ENCODE measurements around the gene CHAD.

CHAD gene

DNA sequence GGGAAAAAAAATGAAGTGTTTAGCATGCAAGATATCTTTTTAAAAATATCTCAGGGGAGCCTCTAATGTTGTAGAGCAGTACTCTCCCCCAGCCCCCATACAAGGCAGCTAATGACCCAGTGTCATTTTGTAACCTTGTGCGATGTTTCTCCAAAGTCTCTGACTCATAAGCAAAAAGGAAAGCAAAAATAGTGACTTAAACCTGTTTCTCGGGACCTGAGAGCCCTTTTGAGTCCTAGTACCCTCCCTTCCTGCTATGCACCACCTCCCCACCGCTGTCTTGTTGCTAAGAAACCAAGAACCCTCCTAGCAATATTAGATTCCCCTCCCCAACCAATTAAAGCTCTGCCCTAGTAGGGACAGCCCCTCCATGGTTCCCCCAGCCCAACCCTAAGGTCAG lies 42.4 kb upstream of the CHAD start:
- TF ChIP-seq CTCF (IDR thresholded peaks at IDR 0.05; ENCODE audit: insufficient read depth, low read length, poor library complexity, severe bottlenecking) (no peak), EZH2phosphoT487 (conservative IDR thresholded peaks at IDR 0.05; ENCODE audit: low read length) (no peak)
- H3K9me3 ChIP-seq (ENCODE audit: insufficient read depth, low read length), result no peaks in the 10 kb centered on the region
- no peak overlapping the region for H3K4me2 ChIP-seq (ENCODE audit: low read depth, low read length, poor library complexity, severe bottlenecking)

DNA sequence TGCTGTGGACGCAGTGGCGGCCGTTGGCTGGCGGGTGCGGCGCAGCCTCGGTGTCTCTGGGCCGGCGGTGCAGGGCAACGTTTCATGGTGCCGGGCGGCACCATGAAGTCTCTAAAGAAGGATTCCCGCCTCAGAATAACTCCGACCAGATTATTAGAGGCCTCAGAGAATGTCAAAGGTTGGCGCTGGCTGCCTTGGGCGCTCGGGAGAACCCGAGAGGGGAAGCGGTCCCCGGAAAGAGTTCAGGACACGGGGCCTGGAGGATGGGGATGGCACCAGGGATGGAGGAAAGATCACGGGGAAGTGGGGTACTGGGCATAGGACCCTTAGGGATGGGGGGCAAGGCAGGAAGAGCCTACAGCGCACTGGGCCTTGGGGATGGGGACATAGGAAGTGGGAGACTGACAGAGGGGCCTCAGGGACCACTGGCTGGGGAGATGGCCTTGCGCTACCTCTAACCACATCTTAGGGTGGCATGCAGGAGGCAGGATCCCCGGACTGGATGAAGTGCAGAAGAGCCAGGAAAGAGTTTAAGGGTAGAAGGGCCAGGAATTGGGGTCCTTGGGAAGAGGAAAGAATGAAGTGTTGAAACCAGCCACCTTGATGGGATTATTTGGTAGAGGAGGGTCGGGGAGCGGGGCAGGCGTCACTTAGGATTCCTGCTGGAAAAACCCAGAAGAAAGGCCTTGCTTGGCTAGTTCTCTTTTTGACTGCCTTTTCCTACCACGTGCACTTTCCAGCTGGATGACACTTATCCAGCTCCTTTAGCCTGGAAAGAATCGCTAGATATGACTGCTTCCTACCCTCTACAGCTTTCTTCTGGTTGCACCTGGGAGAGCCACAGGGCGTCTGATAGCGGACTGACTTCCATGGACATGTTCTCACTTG lies 40.1 kb upstream of the CHAD start:
- no peaks in the 10 kb centered on the region for H3K9me3 ChIP-seq (ENCODE audit: insufficient read depth, low read length)
- H3K79me2 ChIP-seq (ENCODE audit: insufficient read depth, low read length), result no peaks in the 10 kb centered on the region
- TF ChIP-seq CTCF (IDR thresholded peaks at IDR 0.05; ENCODE audit: insufficient read depth, low read length, poor library complexity, severe bottlenecking) (no peak), EZH2phosphoT487 (conservative IDR thresholded peaks at IDR 0.05; ENCODE audit: low read length) (no peak)
- H4K20me1 ChIP-seq (ENCODE audit: low read depth, low read length), result no peaks in the 10 kb centered on the region
- peak overlapping the region; percentile 100 for H2AFZ ChIP-seq (ENCODE audit: low read depth, low read length, severe bottlenecking)
- H3F3A ChIP-seq (ENCODE audit: insufficient read depth), result peaks cover 6% of the 10 kb centered on the region
- peak overlapping the region; percentile 82 for H3K4me2 ChIP-seq (ENCODE audit: low read depth, low read length, poor library complexity, severe bottlenecking)
- peak overlapping the region; percentile 69 for H3K4me3 ChIP-seq (ENCODE audit: insufficient read depth, low read length, poor library complexity, severe bottlenecking)
- H3K36me3 ChIP-seq (ENCODE audit: low read length), result no peaks in the 10 kb centered on the region
- H3K9me2 ChIP-seq (replicated peaks; ENCODE audit: insufficient read depth, low read length), result no peaks in the 10 kb centered on the region
- H3K27me3 ChIP-seq (ENCODE audit: low read length), result no peaks in the 10 kb centered on the region
- peak overlapping the region; percentile 71 for H3K9ac ChIP-seq (ENCODE audit: low read length)
- H3K27ac ChIP-seq (ENCODE audit: low read depth, low read length), result no peak overlapping the region

More for the DNA sequence above, 42.4 kb upstream of the CHAD start:
- Histone ChIP-seq H3K36me3 (ENCODE audit: low read length) (no peaks in the 10 kb centered on the region), H3K27ac (ENCODE audit: low read depth, low read length) (no peak overlapping the region), H4K20me1 (ENCODE audit: low read depth, low read length) (no peaks in the 10 kb centered on the region), H2AFZ (ENCODE audit: low read depth, low read length, severe bottlenecking) (no peak overlapping the region), H3K4me3 (ENCODE audit: insufficient read depth, low read length, poor library complexity, severe bottlenecking) (no peak overlapping the region), H3K27me3 (ENCODE audit: low read length) (no peaks in the 10 kb centered on the region), H3K9ac (ENCODE audit: low read length) (no peak overlapping the region), H3K9me2 (replicated peaks; ENCODE audit: insufficient read depth, low read length) (no peaks in the 10 kb centered on the region), H3F3A (ENCODE audit: insufficient read depth) (peaks cover 6% of the 10 kb centered on the region), H3K79me2 (ENCODE audit: insufficient read depth, low read length) (no peaks in the 10 kb centered on the region)

DNA sequence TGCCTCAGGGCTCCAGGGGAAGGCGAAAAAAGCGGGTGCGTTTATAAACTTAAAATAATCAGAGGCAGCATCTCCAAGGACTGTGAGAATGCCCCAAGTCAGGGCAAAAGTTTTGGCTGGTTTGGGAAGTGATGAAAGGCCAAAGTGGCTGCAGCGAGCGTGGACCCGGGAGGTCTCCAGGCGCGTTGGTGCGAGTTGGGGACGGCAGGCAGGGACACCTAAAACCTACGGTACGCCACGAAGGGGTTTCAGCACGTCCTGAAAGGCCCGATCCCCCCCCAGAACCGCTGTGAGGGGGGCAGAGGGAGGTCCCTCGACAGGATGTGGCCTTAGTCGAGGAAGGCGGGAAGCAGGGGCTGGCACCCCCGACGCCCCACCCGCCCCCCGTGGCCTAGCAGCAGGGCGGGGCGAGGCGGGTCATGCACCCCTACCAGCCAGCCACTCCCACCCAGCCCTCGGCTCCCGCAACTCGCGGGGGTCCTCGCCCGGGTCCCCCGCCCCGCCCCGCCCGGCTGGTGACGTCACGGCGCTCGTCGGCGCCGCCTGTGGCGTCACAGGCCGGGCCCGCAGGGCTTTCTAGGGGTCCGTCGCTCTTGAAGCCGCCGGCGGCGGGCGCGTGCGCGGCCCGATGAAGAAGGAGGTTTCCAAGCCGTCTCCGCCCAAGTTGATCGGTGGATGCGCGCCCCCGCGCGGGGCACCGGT lies 39.3 kb upstream of the CHAD start, which contains the start of gene MYCBPAP:
MYCBPAP (plus strand) TSS at position 569 of the 702 bp plus-strand sequence. CDS start 236 bp downstream, outside the sequence.
- Histone ChIP-seq H3K27ac (ENCODE audit: low read depth, low read length) (no peak within 1 kb of the TSS), H2AFZ (ENCODE audit: low read depth, low read length, severe bottlenecking) (peak within 1 kb of the TSS; percentile 100), H3K9me3 (ENCODE audit: insufficient read depth, low read length) (no peaks in the 10 kb centered on the region), H3K4me2 (ENCODE audit: low read depth, low read length, poor library complexity, severe bottlenecking) (peak within 1 kb of the TSS; percentile 82), H3K27me3 (ENCODE audit: low read length) (no peaks in the 10 kb centered on the region), H3K36me3 (ENCODE audit: low read length) (no peaks in the 10 kb centered on the region), H3K9ac (ENCODE audit: low read length) (peak within 1 kb of the TSS; percentile 71), H3K79me2 (ENCODE audit: insufficient read depth, low read length) (no peaks in the 10 kb centered on the region), H4K20me1 (ENCODE audit: low read depth, low read length) (no peaks in the 10 kb centered on the region), H3K4me3 (ENCODE audit: insufficient read depth, low read length, poor library complexity, severe bottlenecking) (peak within 1 kb of the TSS; percentile 69), H3K9me2 (replicated peaks; ENCODE audit: insufficient read depth, low read length) (no peaks in the 10 kb centered on the region), H3F3A (ENCODE audit: insufficient read depth) (peaks cover 6% of the 10 kb centered on the region)
- no peak for TF ChIP-seq EZH2phosphoT487 (conservative IDR thresholded peaks at IDR 0.05; ENCODE audit: low read length)
- no peak for TF ChIP-seq CTCF (IDR thresholded peaks at IDR 0.05; ENCODE audit: insufficient read depth, low read length, poor library complexity, severe bottlenecking)

Measured in SU-DHL-6 (cell line).